Measurements from ENCODE around the gene SLC38A4.

DNA sequence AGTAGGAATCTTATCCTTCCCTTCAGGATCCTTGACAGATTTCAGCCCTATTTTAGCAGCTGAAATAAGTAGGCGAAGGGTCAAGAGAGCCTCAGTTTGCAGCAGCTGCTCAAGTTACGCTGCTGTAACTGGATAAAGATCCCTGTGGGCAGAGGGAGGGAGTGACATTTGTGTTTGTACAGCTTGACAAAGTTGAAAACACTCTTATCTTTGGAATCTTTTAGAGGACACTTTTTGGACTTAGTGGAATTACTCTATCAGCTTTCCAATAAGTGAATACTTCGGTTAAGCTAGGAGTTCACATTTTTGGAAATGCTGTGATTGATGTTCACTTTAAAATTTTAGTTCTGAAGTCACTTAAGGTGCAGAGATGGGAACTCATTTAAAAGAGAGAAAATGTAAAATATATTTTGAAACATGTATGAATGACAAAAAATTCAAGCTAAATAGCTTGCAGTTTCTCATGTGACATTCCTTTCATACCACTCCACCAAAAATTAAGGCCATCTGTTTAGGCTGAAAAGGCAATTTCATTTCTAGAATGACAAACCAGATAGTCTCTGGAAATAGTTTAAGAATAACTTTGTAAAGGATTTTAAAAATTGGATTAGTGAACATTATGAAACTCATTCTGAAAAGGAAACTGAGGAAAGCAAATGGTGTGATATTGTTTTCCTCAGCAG, 55.2 kb downstream of the SLC38A4 start:
- no peak for TF ChIP-seq POLR2A (IDR thresholded peaks at IDR 0.05; ENCODE audit: low read depth, low read length)
- TF ChIP-seq POLR2AphosphoS5 (IDR thresholded peaks at IDR 0.05; ENCODE audit: low read depth, low read length): no peak
